Fibroblast of mammary gland (primary cell): ENCODE measurements around the gene MLC1.

ENCODE experiments used
- DNase-seq: peaks from one replicate; pipeline ENCODE4 v3.0.0-alpha.2; 2010; ENCODE audit warnings: low read depth
- H3K4me3 ChIP-seq: 2 replicates; pipeline ENCODE4 v1.5.1; 2011; ENCODE audit warnings: low read depth, mild to moderate bottlenecking, low read length, moderate library complexity; ENCODE audit not compliant: control insufficient read depth
- TF ChIP-seq, protein P1 (sequence below): conservative IDR thresholded peaks from 2 replicates; pipeline ENCODE4 v1.5.1; 2011; ENCODE audit warnings: low read depth, low read length, inconsistent platforms; ENCODE audit not compliant: control insufficient read depth, insufficient read depth

Gene MLC1

DNA sequence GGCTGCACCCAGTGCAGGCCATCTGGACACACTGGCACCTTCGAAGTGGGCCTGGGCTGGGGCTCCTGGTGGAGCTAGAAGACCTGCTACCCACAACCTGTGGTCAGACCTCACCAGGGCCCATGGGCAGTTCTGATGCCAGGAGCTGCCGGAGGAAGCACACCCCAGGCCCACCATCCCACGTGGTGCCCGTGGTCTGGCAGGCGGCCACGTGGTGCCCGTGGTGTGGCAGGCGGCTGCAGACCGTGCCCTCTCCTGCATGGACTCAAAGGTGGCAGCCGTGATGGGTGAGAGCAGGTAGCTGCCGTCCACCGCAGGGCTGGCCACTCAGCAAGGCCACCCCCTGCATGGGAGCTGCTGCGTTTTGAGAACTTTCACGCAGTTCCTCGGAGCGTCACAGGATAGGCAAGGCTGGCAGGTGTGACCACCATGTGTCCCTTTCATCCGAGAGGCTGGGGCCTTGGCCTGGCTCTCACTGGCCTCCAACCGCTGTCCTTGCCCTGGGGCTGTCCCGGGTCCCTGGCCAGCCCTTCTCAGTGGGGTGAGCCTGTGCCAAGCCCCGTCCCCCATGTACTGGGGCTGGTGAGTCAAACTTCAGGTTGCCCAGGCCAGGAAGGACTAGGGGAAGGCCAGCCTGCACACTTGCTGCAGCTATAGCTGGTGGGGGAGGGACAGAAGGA is 68.8 kb downstream of the MLC1 start:
- no peak for DNase-seq
- H3K4me3 ChIP-seq: no peak overlapping the region
- TF ChIP-seq, protein P1, sequence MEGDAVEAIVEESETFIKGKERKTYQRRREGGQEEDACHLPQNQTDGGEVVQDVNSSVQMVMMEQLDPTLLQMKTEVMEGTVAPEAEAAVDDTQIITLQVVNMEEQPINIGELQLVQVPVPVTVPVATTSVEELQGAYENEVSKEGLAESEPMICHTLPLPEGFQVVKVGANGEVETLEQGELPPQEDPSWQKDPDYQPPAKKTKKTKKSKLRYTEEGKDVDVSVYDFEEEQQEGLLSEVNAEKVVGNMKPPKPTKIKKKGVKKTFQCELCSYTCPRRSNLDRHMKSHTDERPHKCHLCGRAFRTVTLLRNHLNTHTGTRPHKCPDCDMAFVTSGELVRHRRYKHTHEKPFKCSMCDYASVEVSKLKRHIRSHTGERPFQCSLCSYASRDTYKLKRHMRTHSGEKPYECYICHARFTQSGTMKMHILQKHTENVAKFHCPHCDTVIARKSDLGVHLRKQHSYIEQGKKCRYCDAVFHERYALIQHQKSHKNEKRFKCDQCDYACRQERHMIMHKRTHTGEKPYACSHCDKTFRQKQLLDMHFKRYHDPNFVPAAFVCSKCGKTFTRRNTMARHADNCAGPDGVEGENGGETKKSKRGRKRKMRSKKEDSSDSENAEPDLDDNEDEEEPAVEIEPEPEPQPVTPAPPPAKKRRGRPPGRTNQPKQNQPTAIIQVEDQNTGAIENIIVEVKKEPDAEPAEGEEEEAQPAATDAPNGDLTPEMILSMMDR: no peak

DNA sequence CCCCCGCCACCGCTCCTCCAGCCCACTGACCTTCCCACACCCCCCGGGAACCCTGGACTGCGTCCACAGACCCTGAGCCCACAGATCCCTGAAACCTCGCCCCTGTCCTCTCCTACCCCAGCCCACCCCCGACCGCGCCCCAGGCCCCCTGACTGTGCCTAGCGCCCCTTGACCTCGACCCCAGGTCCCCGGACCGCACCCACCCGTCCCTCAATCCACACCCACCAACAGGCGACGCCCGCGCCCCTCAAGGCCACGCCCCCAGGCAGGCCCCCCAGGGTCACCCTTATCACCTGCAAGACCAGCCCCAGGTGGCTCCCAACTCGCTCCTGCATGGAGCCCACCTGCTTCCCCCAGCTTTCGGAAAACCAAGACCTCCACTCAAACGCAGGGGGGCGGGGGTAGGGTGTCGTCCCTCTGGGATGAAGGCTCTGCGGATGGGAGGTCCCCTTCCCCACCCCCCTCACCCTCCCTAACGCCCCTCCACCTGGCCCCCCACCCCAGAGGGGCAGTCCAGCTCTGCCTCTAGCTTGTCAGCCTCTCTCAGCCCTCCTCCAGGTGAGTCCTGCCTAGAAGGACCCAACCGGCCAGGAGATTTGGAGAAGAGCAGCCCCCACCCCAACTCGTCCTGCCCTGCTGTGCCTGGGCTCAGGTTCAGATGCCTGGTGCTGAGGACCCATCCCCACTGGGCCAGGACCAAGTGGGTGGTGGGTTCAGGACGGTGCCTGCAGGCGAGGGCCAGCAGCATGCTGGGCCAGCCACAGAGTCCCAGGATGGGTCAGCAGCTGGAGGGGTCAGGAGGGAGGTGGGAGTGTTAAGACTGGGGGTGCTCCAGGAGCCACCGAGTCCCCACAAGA is 69.5 kb downstream of the MLC1 start:
- DNase-seq: no peak
- TF ChIP-seq, protein P1: no peak
- H3K4me3 ChIP-seq: no peak overlapping the region

DNA sequence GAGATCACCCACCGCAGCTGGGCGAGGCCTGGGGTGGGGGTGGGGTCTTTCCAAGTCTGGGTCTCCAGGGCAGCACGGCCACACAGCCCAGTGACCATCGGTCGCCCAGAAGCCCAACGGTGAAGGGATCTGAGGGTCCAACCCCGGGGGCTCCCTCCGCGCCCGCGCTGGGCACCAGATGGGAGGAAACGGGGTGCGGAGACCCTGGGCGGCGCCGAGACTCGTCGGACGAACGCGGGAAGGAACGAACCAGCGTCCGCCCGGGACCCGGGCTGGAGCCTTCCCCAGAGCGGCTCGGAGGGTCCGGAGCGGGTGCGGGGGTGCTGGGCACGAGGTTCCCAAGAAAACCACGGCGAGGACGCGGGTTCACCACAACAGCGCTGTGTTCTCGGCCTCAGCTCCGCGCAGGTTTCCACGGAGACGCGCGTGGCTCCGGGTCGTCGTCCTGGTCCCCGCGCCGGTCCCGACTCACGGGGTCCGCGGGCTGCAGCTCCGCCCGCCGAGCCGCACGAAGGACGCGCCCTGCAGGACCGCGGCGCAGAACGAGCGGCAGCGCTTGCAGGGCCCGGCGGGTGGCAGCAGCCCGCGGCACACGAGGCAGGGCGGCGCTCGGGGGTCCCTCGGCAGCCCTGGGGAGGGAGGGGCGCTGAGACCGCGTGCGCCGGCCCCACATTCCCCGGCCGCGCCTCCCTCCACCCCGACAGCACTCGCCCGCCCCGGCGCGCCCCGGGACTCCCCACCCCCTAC is 70.4 kb downstream of the MLC1 start:
- DNase-seq: no peak
- TF ChIP-seq, protein P1: no peak
- no peak overlapping the region for H3K4me3 ChIP-seq

DNA sequence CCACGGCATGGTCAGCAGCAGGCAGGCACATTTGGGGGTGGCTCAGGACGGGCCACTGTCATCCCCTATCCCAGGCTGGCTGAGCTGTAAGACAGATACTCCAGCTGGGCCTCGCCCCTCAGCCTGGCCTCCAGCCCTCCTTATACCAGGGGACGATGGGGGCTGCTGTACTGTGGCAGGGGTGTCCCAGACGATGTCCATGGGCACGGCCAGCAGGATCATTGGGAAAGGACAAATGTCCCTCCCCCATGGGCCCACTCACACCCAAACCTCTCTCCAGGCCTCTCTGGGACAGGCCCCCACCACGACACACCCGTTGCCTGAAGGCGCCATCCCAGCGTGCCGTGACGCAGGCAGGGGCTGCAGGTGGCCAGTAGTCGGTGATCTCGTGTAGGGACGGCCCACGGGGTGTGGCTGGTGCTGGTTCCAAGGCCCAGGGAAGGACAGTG is 71.1 kb downstream of the MLC1 start:
- TF ChIP-seq, protein P1: no peak
- no peak for DNase-seq

DNA sequence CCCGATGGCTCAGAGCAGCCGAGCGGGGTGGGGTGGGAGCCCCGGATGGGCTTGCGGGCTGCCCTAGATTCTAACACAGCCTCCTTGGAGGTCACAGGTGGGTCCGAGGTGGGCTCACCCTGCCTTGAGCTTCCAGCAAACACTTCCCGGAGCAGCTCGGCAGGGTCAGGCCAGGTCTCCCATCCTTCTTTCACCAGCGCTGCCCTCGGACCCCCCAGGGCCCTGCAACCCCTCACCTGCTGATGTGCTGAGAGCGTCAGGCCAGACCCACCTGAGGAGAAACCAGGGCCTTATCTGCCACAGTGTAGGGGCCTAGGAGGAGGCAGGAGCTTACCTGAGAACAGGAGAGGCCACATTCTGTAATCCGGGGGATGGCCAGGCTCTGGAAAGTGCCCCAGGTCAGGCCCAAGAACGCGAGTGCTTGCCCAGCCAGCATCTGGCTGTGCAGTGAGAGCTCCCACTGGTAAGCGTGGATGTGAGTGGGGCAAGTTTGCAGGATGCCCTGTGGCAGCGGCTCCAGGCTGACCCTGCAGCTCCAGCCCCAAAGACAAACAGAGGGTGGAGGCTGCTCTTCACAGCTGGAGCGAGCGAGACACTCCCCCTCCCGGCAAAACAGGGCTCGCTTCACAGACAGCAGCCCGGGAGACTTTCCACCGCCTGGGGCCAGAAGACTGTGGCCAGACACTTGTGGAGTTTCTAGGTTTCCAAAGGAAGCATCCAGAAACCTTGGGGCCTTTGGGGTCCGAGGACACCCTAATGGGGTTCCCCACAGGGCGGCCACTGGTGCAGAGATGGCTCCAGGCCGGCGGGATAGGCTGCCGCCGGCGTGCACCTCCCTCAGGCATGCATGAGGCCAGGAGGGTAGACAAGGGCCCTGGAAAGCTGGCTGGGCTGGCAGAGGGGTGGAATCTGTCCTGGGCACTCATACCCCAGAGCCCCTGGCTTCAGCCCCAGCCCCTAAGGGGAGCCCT is 72.7 kb downstream of the MLC1 start, which contains the start of gene IL17REL:
TSS of gene IL17REL (minus strand) at position 555 of the 971 bp plus-strand sequence. CDS start at position 436, 119 bp downstream.
- DNase-seq: no peak
- H3K4me3 ChIP-seq: no peak within 1 kb of the TSS
- TF ChIP-seq, protein P1: peak; percentile 22

More for the DNA sequence above, 71.1 kb downstream of the MLC1 start:
- no peak overlapping the region for H3K4me3 ChIP-seq
